CD4-positive, alpha-beta T cell treated with Interleukin-17A for 4 hours (primary cell): ENCODE results near the gene TRPC4AP.

Experiments used
- DNase-seq: peaks from one replicate; pipeline ENCODE4 v3.0.0-alpha.2; 2020; ENCODE audit warnings: mixed read lengths

TRPC4AP gene

DNA sequence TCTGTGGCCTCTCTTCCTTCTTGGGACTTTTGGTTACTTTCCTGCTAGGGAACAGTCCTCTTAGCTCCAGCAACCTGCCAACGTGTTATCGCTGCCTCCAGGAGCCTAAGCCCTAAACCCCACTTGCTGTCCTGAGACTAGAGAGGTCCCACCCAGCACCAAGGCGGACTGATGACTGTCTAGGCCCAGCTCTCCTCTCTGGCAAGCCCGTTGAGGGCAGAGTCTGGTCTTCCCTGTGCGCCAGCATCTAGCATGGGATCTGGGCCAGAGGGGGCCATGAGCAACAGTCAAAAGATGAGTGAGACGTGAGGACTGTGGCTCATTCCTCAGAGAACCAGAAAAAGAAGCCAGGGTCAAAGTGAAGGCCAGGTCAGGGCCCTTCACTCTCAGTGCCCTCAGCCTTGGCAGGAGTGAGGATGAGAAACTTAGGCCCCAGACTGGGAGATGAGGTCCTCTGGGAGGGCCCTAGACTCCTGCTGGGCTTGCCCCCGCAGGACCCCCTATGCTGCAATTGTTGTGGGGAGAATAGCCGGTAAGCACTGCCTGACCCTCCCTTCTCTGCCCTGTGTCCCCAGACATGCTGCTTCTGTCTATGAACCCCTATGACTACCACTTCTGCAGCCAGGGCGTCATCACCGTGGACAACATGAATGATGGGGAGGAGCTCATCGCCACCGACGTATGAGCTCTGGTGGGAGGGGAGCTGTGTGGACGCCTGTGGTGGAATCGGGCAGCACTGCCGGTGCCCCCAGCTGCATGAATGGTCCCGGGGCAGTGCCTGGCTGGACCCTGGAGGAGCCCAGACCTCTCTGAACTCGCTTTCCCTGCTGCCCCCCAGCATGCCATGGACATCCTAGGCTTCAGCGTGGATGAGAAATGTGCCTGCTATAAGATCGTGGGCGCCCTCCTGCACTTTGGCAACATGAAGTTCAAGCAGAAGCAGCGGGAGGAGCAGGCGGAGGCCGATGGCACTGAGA, 106.0 kb downstream of the TRPC4AP start:
- no peak for DNase-seq

GRCh38 chr20:34985461-34986310, 106.9 kb downstream of the TRPC4AP start:
- no peak for DNase-seq

- DNase-seq, result no peak
These were observed 107.8 kb downstream of the TRPC4AP start for GRCh38 chr20:34984756-34985261.

DNA sequence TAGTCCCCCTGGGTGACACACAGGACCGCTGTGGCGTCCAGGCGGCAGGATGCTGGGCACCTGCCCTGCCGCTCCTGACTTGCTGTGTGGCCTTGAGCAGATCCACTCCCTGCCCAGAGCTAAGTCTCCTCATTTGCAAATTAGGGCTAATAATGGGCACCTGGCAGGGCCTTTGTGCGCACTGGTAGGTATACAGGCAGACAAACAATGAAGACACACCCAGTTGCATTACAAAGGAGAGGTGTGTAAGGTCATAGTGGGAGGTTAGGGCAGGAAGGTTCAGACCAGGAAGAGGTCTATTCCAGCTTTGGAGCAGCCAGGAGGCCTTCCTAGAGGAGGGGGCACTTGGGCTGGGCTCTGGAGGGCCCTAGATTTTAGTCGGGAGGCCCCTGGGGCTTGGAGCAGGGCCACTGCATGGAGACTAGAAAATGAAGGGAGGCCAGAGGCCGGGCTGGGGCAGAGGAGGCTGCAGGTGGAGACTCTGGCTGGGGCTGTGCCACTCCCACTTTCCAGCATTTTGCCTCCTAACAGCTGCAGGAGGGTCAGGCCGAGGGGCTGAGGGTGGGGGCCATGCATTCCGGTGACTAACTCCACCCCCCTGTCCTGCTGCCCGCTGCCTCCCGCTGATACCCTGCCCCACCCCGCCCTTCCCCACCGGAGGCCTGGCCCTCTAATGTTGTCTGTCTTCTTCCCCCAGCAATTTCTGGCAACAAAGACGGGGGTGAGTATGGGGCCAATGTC, 108.4 kb downstream of the TRPC4AP start:
- no peak for DNase-seq

- no peak for DNase-seq
These were observed 109.4 kb downstream of the TRPC4AP start for GRCh38 chr20:34983089-34983820.

- DNase-seq, result no peak
These were observed 110.1 kb downstream of the TRPC4AP start for GRCh38 chr20:34982270-34983088.

DNA sequence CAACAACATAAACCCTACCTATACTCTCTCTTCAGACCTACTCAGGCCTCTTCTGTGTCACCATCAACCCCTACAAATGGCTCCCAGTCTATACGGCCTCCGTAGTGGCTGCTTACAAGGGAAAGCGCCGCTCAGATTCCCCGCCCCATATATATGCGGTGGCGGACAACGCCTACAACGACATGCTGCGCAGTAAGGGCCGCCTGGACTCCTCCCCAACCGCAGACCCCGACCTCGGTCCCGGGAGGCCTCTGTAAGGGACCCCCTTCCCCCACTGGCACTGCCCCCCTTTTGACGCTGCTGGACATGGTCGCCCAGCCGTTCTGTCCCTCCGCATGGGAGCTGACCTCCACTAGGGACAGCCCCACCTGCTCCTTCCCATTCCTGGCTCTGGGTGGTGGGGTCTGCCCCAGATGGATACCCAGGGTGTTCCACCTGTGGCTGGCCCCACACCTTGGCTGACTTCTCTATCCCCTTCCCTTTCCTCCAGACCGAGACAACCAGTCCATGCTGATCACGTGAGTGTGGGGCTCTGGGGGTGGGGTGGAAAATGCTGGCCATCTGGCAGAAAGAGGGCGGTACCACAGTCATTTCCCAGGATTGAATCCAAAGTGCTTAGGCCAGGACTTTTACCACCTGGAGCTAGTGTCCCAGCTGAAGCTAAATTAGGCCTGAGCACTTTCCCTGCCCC, 111.9 kb downstream of the TRPC4AP start:
- no peak for DNase-seq

DNA sequence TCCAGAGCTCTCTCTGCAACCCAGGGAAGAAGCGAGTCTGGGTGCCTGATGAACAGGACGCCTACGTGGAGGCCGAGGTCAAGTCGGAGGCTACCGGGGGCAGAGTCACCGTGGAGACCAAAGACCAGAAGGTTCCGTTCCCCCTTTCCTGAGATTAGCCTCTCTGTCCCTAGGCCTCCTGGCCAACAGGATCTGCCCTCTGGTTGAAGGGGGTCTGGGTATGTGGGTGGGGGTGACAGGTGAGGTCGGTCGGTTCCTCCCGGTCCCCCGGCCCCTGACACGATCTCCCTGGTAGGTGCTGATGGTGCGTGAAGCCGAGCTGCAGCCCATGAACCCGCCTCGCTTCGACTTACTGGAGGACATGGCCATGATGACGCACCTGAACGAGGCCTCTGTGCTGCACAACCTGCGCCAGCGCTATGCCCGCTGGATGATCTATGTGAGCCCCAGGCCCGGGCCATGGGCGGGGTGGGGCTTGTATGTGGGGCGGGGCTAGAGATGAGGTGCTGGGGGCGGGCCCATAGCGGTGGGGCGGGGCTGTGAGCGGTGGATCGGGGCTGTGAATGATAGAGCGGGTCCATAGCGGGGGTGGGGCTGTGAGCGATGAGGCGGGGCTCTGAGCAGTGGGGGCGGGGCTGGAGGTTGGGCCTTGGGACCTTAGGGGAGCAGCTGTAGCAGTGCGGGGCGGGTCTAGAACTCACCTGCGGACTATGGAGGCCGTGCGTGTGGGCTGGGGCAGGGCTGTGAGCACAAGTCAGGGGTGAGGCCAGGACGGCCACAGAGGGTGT, 113.0 kb downstream of the TRPC4AP start:
- DNase-seq, result no peak

GRCh38 chr20:34978092-34978744, 114.4 kb downstream of the TRPC4AP start:
- no peak for DNase-seq

- DNase-seq, result no peak
These were observed 115.1 kb downstream of the TRPC4AP start for GRCh38 chr20:34977365-34978091.

DNA sequence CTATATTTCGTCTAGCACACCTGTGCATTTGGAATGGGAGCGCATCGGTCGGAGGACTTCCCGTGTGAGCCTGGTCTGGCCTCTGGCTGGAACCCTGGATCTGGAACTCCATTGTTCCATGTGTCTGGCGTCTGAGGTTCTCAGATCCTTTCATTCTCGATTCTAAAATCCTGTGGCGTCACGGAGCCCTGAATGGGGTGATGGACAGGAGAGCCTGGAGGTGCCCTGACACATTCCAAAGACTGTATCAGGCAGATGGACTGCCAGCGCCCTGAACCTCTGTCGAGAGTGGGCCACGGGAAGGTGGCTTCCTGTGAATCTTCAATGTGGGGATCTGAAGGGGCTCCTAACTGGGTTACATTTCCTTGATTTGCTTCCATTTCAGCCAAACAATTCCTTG, 116.3 kb downstream of the TRPC4AP start:
- DNase-seq, result no peak

DNA sequence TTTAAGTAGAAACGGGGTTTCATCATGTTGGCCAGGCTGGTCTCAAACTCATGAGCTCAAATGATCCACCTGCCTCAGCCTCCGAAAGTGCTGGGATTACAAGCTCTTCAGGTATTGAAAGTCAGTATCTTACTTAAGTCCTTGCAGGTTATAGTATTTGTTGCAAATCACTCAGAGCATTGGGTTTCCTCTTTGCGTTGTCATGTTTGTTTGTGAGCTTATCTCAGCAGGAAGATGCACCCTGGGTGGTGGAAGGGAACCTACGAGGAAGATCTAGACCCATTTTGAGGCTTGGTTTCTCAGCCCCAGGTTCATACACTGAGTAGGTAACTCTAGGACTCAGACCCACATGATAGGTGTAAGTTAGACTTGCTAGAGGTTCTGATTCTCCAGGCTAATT, 118.4 kb downstream of the TRPC4AP start:
- no peak for DNase-seq

DNA sequence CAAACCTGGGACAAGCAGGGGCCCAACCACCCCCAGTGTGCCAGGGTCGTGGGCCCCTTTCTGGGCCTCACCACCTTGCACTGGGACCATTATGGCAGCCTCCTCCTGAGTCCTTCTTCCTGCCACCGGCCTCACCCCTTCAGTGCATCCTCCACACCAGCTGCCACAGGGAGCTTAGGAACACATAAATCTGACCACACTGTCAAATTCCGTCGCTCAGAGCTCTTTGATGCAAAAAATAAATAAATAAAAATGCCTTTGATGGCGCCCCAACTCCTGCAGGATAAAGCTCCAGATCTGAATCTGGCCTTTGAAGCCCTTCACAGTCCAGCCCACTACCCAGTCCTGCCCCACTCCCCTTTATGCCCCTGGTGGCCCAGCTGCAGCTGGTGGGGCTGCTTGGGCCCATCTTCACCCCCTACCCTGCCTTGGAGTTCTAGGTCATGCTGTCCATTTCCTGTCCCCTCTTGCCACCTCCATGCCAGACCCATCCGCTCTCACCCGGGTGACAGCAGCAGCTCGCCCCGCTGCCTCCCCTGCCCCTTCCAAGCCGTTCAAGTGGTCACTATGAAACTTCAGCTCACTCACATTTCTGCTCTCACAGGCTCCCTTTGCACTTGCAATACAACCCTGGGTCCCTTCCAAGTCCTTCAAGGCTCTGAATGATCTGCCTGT, 120.9 kb downstream of the TRPC4AP start:
- DNase-seq, result no peak

DNA sequence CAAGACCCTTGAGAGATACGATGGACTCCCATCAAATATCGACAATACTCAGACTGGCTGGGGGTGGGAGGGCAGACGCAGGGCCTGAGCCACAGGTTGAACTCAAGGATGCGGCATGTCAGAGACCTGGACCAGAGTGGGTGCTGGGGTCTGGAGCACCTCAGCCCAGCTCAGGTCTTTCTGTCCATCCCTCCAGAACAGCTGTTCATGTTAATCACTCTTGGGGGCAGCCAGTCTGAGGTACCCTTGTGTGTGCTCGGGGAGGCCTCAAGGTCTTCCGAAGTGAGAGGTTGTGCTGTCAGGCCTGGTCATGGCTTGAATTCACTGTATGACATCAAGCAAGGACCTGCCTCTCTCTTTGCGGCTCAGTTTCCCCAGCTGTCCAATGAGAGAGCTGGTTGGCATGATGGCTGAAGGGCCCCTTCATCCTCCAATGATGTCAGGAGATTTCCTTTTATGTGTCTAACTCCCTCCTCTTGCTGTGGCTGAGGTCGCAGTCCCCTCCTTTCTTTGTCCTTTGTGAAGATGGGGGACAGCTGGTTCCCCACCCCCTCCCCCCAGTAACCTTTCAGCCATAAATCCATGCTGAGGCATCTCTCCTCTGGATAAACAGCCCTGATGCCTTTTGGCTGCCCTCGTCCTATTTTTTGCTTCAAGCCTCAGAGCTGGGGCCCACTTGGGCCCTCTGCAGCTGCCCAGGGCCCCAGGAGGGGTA, 121.6 kb downstream of the TRPC4AP start:
- no peak for DNase-seq

GRCh38 chr20:34970193-34970840, 122.3 kb downstream of the TRPC4AP start:
- no peak for DNase-seq

- no peak for DNase-seq
These were observed 124.4 kb downstream of the TRPC4AP start for GRCh38 chr20:34968042-34968775.
